Measurements from ENCODE around the gene MMP14.

GRCh38 chr14:22797017-22797917 is 39.1 kb upstream of the MMP14 start:
- TF ChIP-seq, protein P1, sequence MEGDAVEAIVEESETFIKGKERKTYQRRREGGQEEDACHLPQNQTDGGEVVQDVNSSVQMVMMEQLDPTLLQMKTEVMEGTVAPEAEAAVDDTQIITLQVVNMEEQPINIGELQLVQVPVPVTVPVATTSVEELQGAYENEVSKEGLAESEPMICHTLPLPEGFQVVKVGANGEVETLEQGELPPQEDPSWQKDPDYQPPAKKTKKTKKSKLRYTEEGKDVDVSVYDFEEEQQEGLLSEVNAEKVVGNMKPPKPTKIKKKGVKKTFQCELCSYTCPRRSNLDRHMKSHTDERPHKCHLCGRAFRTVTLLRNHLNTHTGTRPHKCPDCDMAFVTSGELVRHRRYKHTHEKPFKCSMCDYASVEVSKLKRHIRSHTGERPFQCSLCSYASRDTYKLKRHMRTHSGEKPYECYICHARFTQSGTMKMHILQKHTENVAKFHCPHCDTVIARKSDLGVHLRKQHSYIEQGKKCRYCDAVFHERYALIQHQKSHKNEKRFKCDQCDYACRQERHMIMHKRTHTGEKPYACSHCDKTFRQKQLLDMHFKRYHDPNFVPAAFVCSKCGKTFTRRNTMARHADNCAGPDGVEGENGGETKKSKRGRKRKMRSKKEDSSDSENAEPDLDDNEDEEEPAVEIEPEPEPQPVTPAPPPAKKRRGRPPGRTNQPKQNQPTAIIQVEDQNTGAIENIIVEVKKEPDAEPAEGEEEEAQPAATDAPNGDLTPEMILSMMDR (IDR thresholded peaks at IDR 0.05 in 2 of 3, conservative IDR thresholded peaks at IDR 0.05 in 1 of 3; ENCODE audit: borderline replicate concordance in 1 of 3, insufficient read depth in 1 of 3, low read depth in 2 of 3, low read length in 2 of 3): no peak
- TF ChIP-seq RAD21 (IDR thresholded peaks at IDR 0.05; ENCODE audit: low read depth): no peak
- no peak for TF ChIP-seq POLR2A (IDR thresholded peaks at IDR 0.05; ENCODE audit: borderline replicate concordance, extremely low read depth, insufficient read depth, insufficient read length)
- no peak for TF ChIP-seq CEBPB (IDR thresholded peaks at IDR 0.05; ENCODE audit: low read depth)
- TF ChIP-seq EZH2 (IDR thresholded peaks at IDR 0.05): no peak
- no peak for TF ChIP-seq EZH2phosphoT487 (IDR thresholded peaks at IDR 0.05; ENCODE audit: borderline replicate concordance)
- TF ChIP-seq POLR2AphosphoS5 (IDR thresholded peaks at IDR 0.05; ENCODE audit: low read depth, low read length): no peak
- no peak for TF ChIP-seq ATF3 (IDR thresholded peaks at IDR 0.05)
- TF ChIP-seq ZFX (IDR thresholded peaks at IDR 0.05): no peak
